ENCODE results near the gene ABCE1. TPM values are rescaled to one million over a fixed set of nuclear protein-coding genes. Genes with fewer than 3 reads are reported as not detected.

The ABCE1 gene
- total and polyA plus RNA-seq, 2 of the 8 experiments (the other 6 are each of a cell fraction or from before 2014, with no cell fraction given) = 43.7 to 126 TPM

- TF ChIP-seq CTCF (IDR thresholded peaks at IDR 0.05; ENCODE audit: control extremely low read depth in 1 of 3, insufficient read depth in 1 of 3, low read depth in 1 of 3, low read length in 3 of 3) = no peak
- TF ChIP-seq, protein P1, sequence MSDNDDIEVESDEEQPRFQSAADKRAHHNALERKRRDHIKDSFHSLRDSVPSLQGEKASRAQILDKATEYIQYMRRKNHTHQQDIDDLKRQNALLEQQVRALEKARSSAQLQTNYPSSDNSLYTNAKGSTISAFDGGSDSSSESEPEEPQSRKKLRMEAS (IDR thresholded peaks at IDR 0.05) = no peak
- TF ChIP-seq EGR1 (IDR thresholded peaks at IDR 0.05; ENCODE audit: borderline replicate concordance, low read depth, low read length) = no peak
- TF ChIP-seq FOSL1 (IDR thresholded peaks at IDR 0.05; ENCODE audit: insufficient read depth, low read depth, low read length) = no peak
Observed at GRCh38 chr4:145171911-145172310, 73.8 kb downstream of the ABCE1 start (continued).
